KOPT-K1 (cell line): ENCODE data around the gene TTC28.

Source experiments
- H3K27ac ChIP-seq: fragments of 200-600 bp; sonication (generic); 2 replicates; pipeline ENCODE4 v1.5.1; 2016; ENCODE audit warnings: antibody characterized with exemption, mild to moderate bottlenecking, low read depth, low read length; ENCODE audit not compliant: poor library complexity, severe bottlenecking
- H3K36me3 ChIP-seq: fragments of 200-600 bp; sonication (generic); 2 replicates; pipeline ENCODE4 v1.5.1; 2017; ENCODE audit warnings: antibody characterized with exemption, mild to moderate bottlenecking, low read length, moderate library complexity; ENCODE audit not compliant: insufficient read depth
- H3K9me3 ChIP-seq: fragments of 200-600 bp; sonication (generic); 2 replicates; pipeline ENCODE4 v1.5.1; 2017; ENCODE audit warnings: antibody characterized with exemption, low read length, mild to moderate bottlenecking; ENCODE audit not compliant: insufficient read depth, poor library complexity, severe bottlenecking

TTC28 gene

GRCh38 chr22:28021998-28022660, 657.5 kb downstream of the TTC28 start:
- no peaks in the 10 kb centered on the region for H3K9me3 ChIP-seq
- no peaks in the 10 kb centered on the region for H3K36me3 ChIP-seq
- no peak overlapping the region for H3K27ac ChIP-seq

- H3K9me3 ChIP-seq = no peaks in the 10 kb centered on the region
- no peaks in the 10 kb centered on the region for H3K36me3 ChIP-seq
- H3K27ac ChIP-seq = no peak overlapping the region
These were observed 658.3 kb downstream of the TTC28 start for GRCh38 chr22:28021116-28021997.

GRCh38 chr22:28019881-28020861, 659.5 kb downstream of the TTC28 start:
- H3K9me3 ChIP-seq = no peaks in the 10 kb centered on the region
- H3K27ac ChIP-seq = no peak overlapping the region
- no peaks in the 10 kb centered on the region for H3K36me3 ChIP-seq

- H3K9me3 ChIP-seq = no peaks in the 10 kb centered on the region
- no peaks in the 10 kb centered on the region for H3K36me3 ChIP-seq
- H3K27ac ChIP-seq = no peak overlapping the region
These were observed 660.3 kb downstream of the TTC28 start for GRCh38 chr22:28019360-28019759.

- no peak overlapping the region for H3K27ac ChIP-seq
These were observed 661.1 kb downstream of the TTC28 start for GRCh38 chr22:28018461-28018927.

GRCh38 chr22:28017859-28018258, 661.8 kb downstream of the TTC28 start:
- Histone ChIP-seq H3K36me3 (no peaks in the 10 kb centered on the region), H3K9me3 (no peaks in the 10 kb centered on the region), H3K27ac (no peak overlapping the region)

More at GRCh38 chr22:28018461-28018927, 661.1 kb downstream of the TTC28 start:
- H3K9me3 ChIP-seq = no peaks in the 10 kb centered on the region
- no peaks in the 10 kb centered on the region for H3K36me3 ChIP-seq

- Histone ChIP-seq H3K27ac (no peak overlapping the region), H3K9me3 (no peaks in the 10 kb centered on the region), H3K36me3 (no peaks in the 10 kb centered on the region)
These were observed 662.2 kb downstream of the TTC28 start for GRCh38 chr22:28017558-28017820.

GRCh38 chr22:28016781-28017557, 662.7 kb downstream of the TTC28 start:
- Histone ChIP-seq H3K36me3 (no peaks in the 10 kb centered on the region), H3K9me3 (no peaks in the 10 kb centered on the region), H3K27ac (no peak overlapping the region)

GRCh38 chr22:28015676-28016601, 663.7 kb downstream of the TTC28 start:
- Histone ChIP-seq H3K27ac (no peak overlapping the region), H3K36me3 (no peaks in the 10 kb centered on the region), H3K9me3 (no peaks in the 10 kb centered on the region)

- H3K9me3 ChIP-seq = no peaks in the 10 kb centered on the region
- H3K27ac ChIP-seq = no peak overlapping the region
- H3K36me3 ChIP-seq = no peaks in the 10 kb centered on the region
These were observed 664.6 kb downstream of the TTC28 start for GRCh38 chr22:28015046-28015425.

GRCh38 chr22:28014211-28015045, 665.2 kb downstream of the TTC28 start:
- Histone ChIP-seq H3K9me3 (no peaks in the 10 kb centered on the region), H3K27ac (no peak overlapping the region), H3K36me3 (no peaks in the 10 kb centered on the region)

GRCh38 chr22:28013611-28014010, 666.0 kb downstream of the TTC28 start:
- no peak overlapping the region for H3K27ac ChIP-seq
- no peaks in the 10 kb centered on the region for H3K9me3 ChIP-seq
- H3K36me3 ChIP-seq = no peaks in the 10 kb centered on the region
